ENCODE results near the gene NACA2. TPM values are rescaled to one million over a fixed set of nuclear protein-coding genes. Genes with fewer than 3 reads are reported as not detected.
"Not testable (repeated sequence)": the region's sequence is repeated elsewhere in the genome, so short reads cannot be mapped to it uniquely, and the experiment has no call there.

NACA2 gene
- polyA plus RNA-seq, 1 donor (not counting 4 experiments of a cell fraction or from before 2014, with no cell fraction given) = 0.79 TPM

- Histone ChIP-seq H3K27me3 (ENCODE audit: control insufficient read depth, extremely low read depth, insufficient read depth, low read length) (no peaks in the 10 kb centered on the region), H3K9me1 (ENCODE audit: control insufficient read depth, extremely low read depth, insufficient read depth, low read length) (no peaks in the 10 kb centered on the region), H3K9me3 (ENCODE audit: control insufficient read depth, low read depth, low read length) (no peaks in the 10 kb centered on the region), H3K27ac (ENCODE audit: control insufficient read depth, insufficient read depth, low read length) (no peak overlapping the region), H3K36me3 (ENCODE audit: control insufficient read depth in 2 of 2, extremely low read depth in 1 of 2, insufficient read depth in 2 of 2, low read length in 2 of 2) (no peaks in the 10 kb centered on the region), H3K9ac (ENCODE audit: control insufficient read depth, extremely low read depth, insufficient read depth, low read length) (no peak overlapping the region), H3K4me3 (ENCODE audit: control insufficient read depth in 2 of 3, extremely low read depth in 1 of 3, insufficient read depth in 2 of 3, low read depth in 1 of 3, low read length in 3 of 3) (no peak overlapping the region), H4K20me1 (ENCODE audit: control insufficient read depth, extremely low read depth, insufficient read depth, low read length) (no peaks in the 10 kb centered on the region), H2AFZ (ENCODE audit: control insufficient read depth, low read length) (no peak overlapping the region), H3K4me1 (ENCODE audit: control insufficient read depth, extremely low read depth, insufficient read depth, low read length) (no peaks in the 10 kb centered on the region), H3K4me2 (ENCODE audit: control insufficient read depth, extremely low read depth, insufficient read depth, low read depth, low read length) (no peak overlapping the region), H3K79me2 (ENCODE audit: control insufficient read depth, insufficient read depth, low read length) (no peaks in the 10 kb centered on the region)
- FAIRE-seq (no peak), DNase-seq (ENCODE audit: low read depth, low spot score) (no peak)
- TF ChIP-seq CTCF (optimal IDR thresholded peaks at IDR 0.05 in 1 of 3, IDR thresholded peaks at IDR 0.05 in 1 of 3, conservative IDR thresholded peaks at IDR 0.05 in 1 of 3; ENCODE audit: extremely low read depth in 1 of 3, insufficient read depth in 2 of 3, low read length in 3 of 3) (no peak), EZH2 (IDR thresholded peaks at IDR 0.05; ENCODE audit: low read length) (no peak)
- dilution Hi-C loops (cut with MboI; ENCODE audit: extremely low pct_ligation_motif_present, low sequenced_read_pairs) = no loop called here
Measured at GRCh38 chr17:61632826-61633225, 41.8 kb upstream of the NACA2 start.

DNA sequence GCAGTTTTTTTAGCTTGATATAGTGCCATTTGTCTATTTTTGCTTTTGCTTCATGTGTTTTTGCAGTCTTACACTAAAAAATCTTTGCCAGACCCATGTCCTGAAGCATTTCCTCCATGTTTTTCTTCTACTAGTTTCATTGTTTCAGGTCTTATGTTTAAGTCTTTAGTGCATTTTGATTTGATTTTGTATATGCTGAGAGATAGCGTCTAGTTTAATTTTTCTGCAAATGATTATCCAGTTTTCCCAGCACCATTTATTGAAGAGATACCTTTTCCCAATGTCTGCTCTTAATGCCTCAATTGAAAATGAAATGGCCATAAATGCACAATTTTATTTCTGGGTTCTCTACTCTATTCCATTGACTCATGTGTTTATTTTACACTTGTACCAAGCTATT, 40.8 kb upstream of the NACA2 start:
- TF ChIP-seq CTCF (optimal IDR thresholded peaks at IDR 0.05 in 1 of 3, IDR thresholded peaks at IDR 0.05 in 1 of 3, conservative IDR thresholded peaks at IDR 0.05 in 1 of 3; ENCODE audit: extremely low read depth in 1 of 3, insufficient read depth in 2 of 3, low read length in 3 of 3) = no peak
- no peak for TF ChIP-seq EZH2 (IDR thresholded peaks at IDR 0.05; ENCODE audit: low read length)
- H3K9me1 ChIP-seq (ENCODE audit: control insufficient read depth, extremely low read depth, insufficient read depth, low read length) = no peaks in the 10 kb centered on the region
- dilution Hi-C loops (cut with MboI; ENCODE audit: extremely low pct_ligation_motif_present, low sequenced_read_pairs) = no loop called here
- H3K9me3 ChIP-seq (ENCODE audit: control insufficient read depth, low read depth, low read length) = no peaks in the 10 kb centered on the region
- H4K20me1 ChIP-seq (ENCODE audit: control insufficient read depth, extremely low read depth, insufficient read depth, low read length) = no peaks in the 10 kb centered on the region
- FAIRE-seq (no peak), DNase-seq (ENCODE audit: low read depth, low spot score) (no peak)
- no peak overlapping the region for H3K9ac ChIP-seq (ENCODE audit: control insufficient read depth, extremely low read depth, insufficient read depth, low read length)
- no peaks in the 10 kb centered on the region for H3K4me1 ChIP-seq (ENCODE audit: control insufficient read depth, extremely low read depth, insufficient read depth, low read length)
- H3K4me2 ChIP-seq (ENCODE audit: control insufficient read depth, extremely low read depth, insufficient read depth, low read depth, low read length) = no peak overlapping the region
- H2AFZ ChIP-seq (ENCODE audit: control insufficient read depth, low read length) = no peak overlapping the region
- no peaks in the 10 kb centered on the region for H3K36me3 ChIP-seq (ENCODE audit: control insufficient read depth in 2 of 2, extremely low read depth in 1 of 2, insufficient read depth in 2 of 2, low read length in 2 of 2)
- no peak overlapping the region for H3K27ac ChIP-seq (ENCODE audit: control insufficient read depth, insufficient read depth, low read length)
- no peaks in the 10 kb centered on the region for H3K79me2 ChIP-seq (ENCODE audit: control insufficient read depth, insufficient read depth, low read length)
- no peaks in the 10 kb centered on the region for H3K27me3 ChIP-seq (ENCODE audit: control insufficient read depth, extremely low read depth, insufficient read depth, low read length)
- H3K4me3 ChIP-seq (ENCODE audit: control insufficient read depth in 2 of 3, extremely low read depth in 1 of 3, insufficient read depth in 2 of 3, low read depth in 1 of 3, low read length in 3 of 3) = no peak overlapping the region

DNA sequence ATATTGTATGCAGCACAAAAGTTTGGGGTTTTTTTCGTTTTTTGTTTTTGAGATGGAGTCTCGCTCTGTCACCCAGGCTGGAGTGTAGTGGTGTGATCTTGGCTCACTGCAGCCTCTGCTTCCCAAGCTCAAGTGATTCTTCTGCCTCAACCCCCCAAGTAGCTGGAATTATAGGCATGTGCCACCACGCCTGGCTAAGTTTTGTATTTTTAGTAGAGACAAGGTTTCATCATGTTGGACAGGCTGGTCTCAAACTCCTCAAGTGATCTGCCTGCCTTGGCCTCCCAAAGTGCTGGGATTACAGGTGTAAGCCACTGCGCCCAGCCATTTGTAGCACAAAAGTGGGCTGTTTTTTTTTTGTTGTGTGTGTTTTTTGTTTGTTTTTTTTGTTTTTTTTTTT, 37.1 kb upstream of the NACA2 start:
- H3K27me3 ChIP-seq (ENCODE audit: control insufficient read depth, extremely low read depth, insufficient read depth, low read length); H3K4me3 ChIP-seq (ENCODE audit: control insufficient read depth in 2 of 3, extremely low read depth in 1 of 3, insufficient read depth in 2 of 3, low read depth in 1 of 3, low read length in 3 of 3); H3K9me3 ChIP-seq (ENCODE audit: control insufficient read depth, low read depth, low read length); H2AFZ ChIP-seq (ENCODE audit: control insufficient read depth, low read length); H4K20me1 ChIP-seq (ENCODE audit: control insufficient read depth, extremely low read depth, insufficient read depth, low read length); H3K79me2 ChIP-seq (ENCODE audit: control insufficient read depth, insufficient read depth, low read length); H3K36me3 ChIP-seq (ENCODE audit: control insufficient read depth in 2 of 2, extremely low read depth in 1 of 2, insufficient read depth in 2 of 2, low read length in 2 of 2); dilution Hi-C loops (cut with MboI; ENCODE audit: extremely low pct_ligation_motif_present, low sequenced_read_pairs); DNase-seq (ENCODE audit: low read depth, low spot score); H3K9ac ChIP-seq (ENCODE audit: control insufficient read depth, extremely low read depth, insufficient read depth, low read length); H3K4me1 ChIP-seq (ENCODE audit: control insufficient read depth, extremely low read depth, insufficient read depth, low read length); H3K4me2 ChIP-seq (ENCODE audit: control insufficient read depth, extremely low read depth, insufficient read depth, low read depth, low read length); H3K9me1 ChIP-seq (ENCODE audit: control insufficient read depth, extremely low read depth, insufficient read depth, low read length); H3K27ac ChIP-seq (ENCODE audit: control insufficient read depth, insufficient read depth, low read length); FAIRE-seq: not testable (repeated sequence)

Measured in keratinocyte (primary cell).